LNCaP clone FGC (cell line): ENCODE data around the gene RPP25L.
"Not testable (repeated sequence)": the region's sequence is repeated elsewhere in the genome, so short reads cannot be mapped to it uniquely, and the experiment has no call there.

Source experiments
- DNase-seq: peaks from one replicate; pipeline ENCODE4 v3.0.0-alpha.2; 2011; ENCODE audit warnings: low read depth
- H3K4me3 ChIP-seq: 2 replicates; pipeline ENCODE4 v1.5.1; 2011; ENCODE audit warnings: mild to moderate bottlenecking, low read depth, low read length, control low read depth
- TF ChIP-seq, protein P1 (sequence below): IDR thresholded peaks from 2 replicates; pipeline ENCODE4 v1.5.1; 2012; ENCODE audit warnings: mild to moderate bottlenecking; ENCODE audit not compliant: control insufficient read depth, insufficient read depth; ENCODE audit errors: extremely low read depth

The RPP25L gene

DNA sequence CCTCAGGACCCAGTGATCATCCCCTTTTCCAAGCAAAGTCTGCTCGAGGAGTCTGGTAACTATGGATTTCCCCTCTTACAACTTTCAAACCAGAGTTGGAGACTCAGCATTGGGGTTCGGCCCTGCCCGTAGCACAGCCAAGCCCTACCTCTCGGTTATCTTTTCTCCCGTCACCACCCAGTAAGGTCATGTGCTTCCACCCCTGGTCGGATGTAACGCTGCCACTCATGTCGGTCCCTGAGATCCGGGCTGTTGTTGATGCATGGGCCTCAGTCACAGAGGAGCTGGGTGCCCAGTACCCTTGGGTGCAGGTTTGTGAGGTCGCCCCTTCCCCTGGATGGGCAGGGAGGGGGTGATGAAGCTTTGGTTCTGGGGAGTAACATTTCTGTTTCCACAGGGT lies 35.8 kb upstream of the RPP25L start:
- TF ChIP-seq, protein P1, sequence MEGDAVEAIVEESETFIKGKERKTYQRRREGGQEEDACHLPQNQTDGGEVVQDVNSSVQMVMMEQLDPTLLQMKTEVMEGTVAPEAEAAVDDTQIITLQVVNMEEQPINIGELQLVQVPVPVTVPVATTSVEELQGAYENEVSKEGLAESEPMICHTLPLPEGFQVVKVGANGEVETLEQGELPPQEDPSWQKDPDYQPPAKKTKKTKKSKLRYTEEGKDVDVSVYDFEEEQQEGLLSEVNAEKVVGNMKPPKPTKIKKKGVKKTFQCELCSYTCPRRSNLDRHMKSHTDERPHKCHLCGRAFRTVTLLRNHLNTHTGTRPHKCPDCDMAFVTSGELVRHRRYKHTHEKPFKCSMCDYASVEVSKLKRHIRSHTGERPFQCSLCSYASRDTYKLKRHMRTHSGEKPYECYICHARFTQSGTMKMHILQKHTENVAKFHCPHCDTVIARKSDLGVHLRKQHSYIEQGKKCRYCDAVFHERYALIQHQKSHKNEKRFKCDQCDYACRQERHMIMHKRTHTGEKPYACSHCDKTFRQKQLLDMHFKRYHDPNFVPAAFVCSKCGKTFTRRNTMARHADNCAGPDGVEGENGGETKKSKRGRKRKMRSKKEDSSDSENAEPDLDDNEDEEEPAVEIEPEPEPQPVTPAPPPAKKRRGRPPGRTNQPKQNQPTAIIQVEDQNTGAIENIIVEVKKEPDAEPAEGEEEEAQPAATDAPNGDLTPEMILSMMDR, result no peak
- DNase-seq, result no peak
- peak overlapping the region; percentile 71 for H3K4me3 ChIP-seq

DNA sequence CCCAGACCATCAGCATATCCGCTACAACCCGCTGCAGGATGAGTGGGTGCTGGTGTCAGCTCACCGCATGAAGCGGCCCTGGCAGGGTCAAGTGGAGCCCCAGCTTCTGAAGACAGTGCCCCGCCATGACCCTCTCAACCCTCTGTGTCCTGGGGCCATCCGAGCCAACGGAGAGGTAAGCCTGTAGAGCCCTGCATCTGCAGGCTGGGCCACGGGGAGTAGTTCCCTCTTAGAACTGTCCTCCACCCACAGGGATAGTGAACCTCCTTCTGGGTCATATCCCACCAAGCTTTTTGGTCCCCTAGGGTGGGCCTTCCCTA lies 35.1 kb upstream of the RPP25L start:
- peak overlapping the region; percentile 71 for H3K4me3 ChIP-seq
- no peak for DNase-seq
- TF ChIP-seq, protein P1, result no peak

DNA sequence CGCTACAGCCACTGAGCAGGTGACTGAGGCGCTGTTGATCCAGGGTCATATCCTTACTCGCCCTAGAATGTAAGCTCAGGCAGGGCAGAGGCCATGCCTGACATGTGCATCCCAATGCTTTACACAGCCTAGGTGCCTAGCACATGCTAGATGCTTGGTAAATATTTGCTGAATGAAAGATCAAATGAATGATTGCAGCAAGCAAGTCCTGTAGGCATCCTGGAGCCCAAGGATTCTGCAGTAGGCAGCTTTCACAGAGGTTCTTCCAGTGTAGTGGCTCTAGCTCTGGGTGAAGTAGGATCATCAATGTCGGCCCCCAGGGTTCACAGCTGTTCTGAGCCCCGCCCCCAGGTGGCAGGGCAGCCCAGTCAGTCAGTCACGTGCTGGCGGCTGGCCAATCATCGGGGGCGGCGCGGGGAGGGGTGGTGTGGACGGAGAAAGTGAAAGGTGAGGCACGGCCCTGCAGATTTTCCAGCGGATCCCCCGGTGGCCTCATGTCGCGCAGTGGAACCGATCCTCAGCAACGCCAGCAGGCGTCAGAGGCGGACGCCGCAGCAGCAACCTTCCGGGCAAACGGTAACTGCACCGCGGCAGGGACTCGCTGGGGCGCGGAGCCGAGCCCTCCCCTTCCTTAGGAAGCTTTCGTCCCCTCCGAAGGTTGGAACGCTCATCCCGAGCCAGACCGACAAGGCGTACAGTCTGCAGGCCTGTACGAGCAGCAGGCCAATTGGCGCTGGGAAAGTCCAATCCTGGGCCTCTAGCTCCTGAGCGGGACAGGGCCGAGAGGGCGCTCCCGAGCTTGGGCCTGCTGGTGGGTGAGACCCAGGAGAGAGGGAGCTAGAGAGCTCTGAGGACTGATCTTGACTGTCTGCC lies 34.5 kb upstream of the RPP25L start, which contains the start of gene GALT:
TSS of gene GALT (plus strand) at position 465 of the 873 bp plus-strand sequence. CDS start at position 495, 30 bp downstream.
- TF ChIP-seq, protein P1, result peak; percentile 57
- DNase-seq, result peak; percentile 41

DNA sequence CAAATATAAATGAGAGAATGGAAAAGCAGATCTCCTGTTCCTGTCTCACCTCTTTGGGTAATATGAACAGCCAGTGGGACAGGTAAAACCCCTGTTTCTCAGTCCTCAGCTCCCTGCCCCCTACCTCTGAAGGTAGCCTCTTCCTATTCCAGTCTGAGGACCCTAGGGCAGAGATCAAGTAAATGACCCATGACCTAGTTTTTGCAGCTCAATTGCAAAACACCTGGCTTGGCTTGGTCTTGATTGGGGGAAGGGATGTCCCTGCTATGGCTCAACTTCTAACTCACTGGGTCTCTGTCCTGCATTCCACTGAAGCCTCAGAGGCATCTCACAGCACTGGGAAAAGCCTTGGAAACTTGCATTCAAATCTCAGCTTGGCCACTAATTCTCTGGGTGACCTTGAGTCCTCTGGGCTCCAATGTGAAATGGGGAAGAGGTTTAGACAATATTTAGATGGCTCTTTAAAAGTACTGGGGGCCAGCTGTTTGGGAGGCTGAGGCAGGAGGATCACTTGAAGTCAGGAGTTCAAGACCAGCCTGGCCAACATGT lies 32.9 kb upstream of the RPP25L start:
- TF ChIP-seq, protein P1, result no peak
- H3K4me3 ChIP-seq, result no peak overlapping the region
- DNase-seq, result no peak

More for the DNA sequence above, 34.5 kb upstream of the RPP25L start, which contains the start of gene GALT:
- H3K4me3 ChIP-seq, result peak within 1 kb of the TSS; percentile 71

DNA sequence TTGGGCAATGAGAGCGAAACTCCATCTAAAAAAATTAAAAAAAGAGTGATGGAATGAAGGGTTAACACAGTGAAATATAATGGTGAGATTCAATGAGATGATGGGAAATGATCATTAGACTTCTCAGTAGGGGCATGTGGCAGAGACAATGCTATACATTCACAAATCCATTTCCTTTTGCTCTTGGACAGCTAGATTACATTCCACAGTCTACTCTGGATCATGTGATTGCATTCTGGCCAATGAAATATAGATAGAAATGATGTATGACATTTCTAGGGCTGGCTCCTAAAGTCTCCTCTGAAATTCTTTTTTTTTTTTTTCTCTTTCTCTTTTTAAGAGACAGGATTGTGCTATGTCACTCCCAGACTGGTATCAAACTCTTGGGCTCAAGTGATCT lies 30.8 kb upstream of the RPP25L start:
- DNase-seq, result no peak
- TF ChIP-seq, protein P1, result no peak
- no peak overlapping the region for H3K4me3 ChIP-seq

DNA sequence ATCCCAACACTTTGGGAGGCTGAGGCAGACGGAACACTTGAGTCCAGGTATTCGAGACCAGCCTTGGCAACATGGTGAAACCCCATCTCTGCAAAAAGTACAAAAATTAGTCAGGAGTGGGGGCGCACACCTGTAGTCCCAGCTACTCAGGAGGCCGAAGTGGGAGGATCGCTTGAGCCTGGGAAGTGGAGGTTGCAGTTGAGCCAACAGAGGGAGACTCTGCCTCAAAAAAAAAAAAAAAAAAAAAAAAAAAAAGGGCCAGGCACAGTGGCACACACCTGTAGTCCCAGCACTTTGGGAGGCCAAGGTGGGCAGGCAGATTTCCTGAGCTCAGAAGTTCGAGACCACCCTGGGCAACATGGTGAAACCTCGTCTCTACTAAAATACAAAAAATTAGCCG lies 27.4 kb upstream of the RPP25L start:
- H3K4me3 ChIP-seq, DNase-seq: not testable (repeated sequence)

DNA sequence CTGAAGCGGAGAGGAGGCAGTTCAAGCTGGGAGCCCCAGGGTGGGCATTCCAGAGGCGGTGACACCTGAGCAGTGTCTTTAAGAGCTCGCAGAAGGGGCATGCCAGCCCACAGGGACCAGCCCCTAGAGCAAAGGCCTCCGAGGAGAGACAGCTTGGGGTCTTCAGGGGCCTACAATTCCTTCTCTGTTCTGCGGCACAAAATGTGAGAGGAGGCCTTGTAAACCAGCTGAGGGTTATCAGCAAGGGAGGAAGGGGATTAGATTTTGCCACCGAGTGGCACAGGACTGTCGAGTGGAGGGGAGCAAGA lies 26.2 kb upstream of the RPP25L start:
- no peak for DNase-seq
- TF ChIP-seq, protein P1, result no peak
- H3K4me3 ChIP-seq, result peak overlapping the region; percentile 83
